Body of pancreas (tissue), 4 donors: Measurements from ENCODE around the gene RASGRF1.

Experiments used
- POLR2A ChIP-seq, 3 donors: fragments of 450-650 bp; IDR thresholded peaks; one replicate each; pipeline ENCODE4 v1.6.1; 2016; ENCODE audit warnings: antibody characterized with exemption in 3 of 3, mild to moderate bottlenecking in 2 of 3
- TF ChIP-seq, protein P1 (sequence below), 7 experiments: fragments of 450-650 bp in 4 of 7; fragments of 200-600 bp in 3 of 7; sonication (generic) in 3 of 7; IDR thresholded peaks; one replicate each; pipeline ENCODE4 v1.5.1; 2016 to 2019; ENCODE audit warnings: antibody characterized with exemption in 7 of 7

DNA sequence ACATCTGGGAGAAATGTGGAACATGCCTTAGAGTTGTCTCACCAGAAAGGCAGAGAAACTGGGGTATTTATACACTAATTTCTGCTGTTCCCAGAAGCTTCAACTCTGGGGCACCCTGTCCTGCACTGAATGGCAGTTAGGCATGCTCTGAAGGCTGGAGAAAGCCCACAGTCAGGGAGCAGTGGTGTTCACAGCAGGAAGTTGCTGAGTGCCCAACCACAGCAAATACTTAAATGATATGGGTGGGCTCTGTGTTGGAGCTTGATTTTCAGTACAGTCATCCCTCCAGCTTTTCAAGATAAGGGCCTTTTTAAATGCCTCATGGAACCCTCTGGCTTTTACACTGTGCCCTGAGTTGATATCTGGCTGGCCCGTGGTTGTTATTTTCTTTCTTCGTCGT, 38.7 kb upstream of the RASGRF1 start:
- TF ChIP-seq, protein P1, sequence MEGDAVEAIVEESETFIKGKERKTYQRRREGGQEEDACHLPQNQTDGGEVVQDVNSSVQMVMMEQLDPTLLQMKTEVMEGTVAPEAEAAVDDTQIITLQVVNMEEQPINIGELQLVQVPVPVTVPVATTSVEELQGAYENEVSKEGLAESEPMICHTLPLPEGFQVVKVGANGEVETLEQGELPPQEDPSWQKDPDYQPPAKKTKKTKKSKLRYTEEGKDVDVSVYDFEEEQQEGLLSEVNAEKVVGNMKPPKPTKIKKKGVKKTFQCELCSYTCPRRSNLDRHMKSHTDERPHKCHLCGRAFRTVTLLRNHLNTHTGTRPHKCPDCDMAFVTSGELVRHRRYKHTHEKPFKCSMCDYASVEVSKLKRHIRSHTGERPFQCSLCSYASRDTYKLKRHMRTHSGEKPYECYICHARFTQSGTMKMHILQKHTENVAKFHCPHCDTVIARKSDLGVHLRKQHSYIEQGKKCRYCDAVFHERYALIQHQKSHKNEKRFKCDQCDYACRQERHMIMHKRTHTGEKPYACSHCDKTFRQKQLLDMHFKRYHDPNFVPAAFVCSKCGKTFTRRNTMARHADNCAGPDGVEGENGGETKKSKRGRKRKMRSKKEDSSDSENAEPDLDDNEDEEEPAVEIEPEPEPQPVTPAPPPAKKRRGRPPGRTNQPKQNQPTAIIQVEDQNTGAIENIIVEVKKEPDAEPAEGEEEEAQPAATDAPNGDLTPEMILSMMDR (IDR thresholded peaks at IDR 0.05), result no peak
- TF ChIP-seq POLR2A (IDR thresholded peaks at IDR 0.05), result no peak
